Activated CD8-positive, alpha-beta T cell treated with anti-CD3 and anti-CD28 coated beads for 36 hours (primary cell): ENCODE results near the gene MEF2A. TPM values are rescaled to one million over a fixed set of nuclear protein-coding genes. Genes with fewer than 3 reads are reported as not detected.

ENCODE experiments used
- ATAC-seq: fragments of 200-7000 bp; cut with Tn5 transposase; one replicate; pipeline ENCODE4 v1.10.0; 2021; ENCODE audit warnings: mild to moderate bottlenecking, moderate library complexity
- CTCF ChIA-PET: fragments of 350-600 bp; sonication (Branson Sonifier 250); formaldehyde crosslinking; loops from one replicate; lab custom pipeline; 2021; ENCODE audit warnings: antibody characterized with exemption; lab: Charles Lee
- POLR2A ChIA-PET: fragments of 350-600 bp; sonication (Branson Sonifier 250); formaldehyde crosslinking; loops from one replicate; lab custom pipeline; 2021; ENCODE audit warnings: antibody characterized with exemption; lab: Charles Lee
- DNase-seq: peaks from one replicate; pipeline ENCODE4 v3.0.0-alpha.2; 2020
- H3K27ac Mint-ChIP-seq: one replicate; pipeline ENCODE4 v1.8.0; 2021; ENCODE audit warnings: mild to moderate bottlenecking, mixed read lengths
- H3K27me3 Mint-ChIP-seq: one replicate; pipeline ENCODE4 v1.8.0; 2021; ENCODE audit warnings: mixed read lengths
- H3K36me3 Mint-ChIP-seq: one replicate; pipeline ENCODE4 v1.8.0; 2021; ENCODE audit warnings: low read depth, mixed read lengths
- H3K4me1 Mint-ChIP-seq: one replicate; pipeline ENCODE4 v1.8.0; 2021; ENCODE audit warnings: low read depth, mixed read lengths
- H3K4me3 Mint-ChIP-seq: one replicate; pipeline ENCODE4 v1.8.0; 2021; ENCODE audit warnings: mild to moderate bottlenecking, moderate library complexity, mixed read lengths
- H3K9me3 Mint-ChIP-seq: one replicate; pipeline ENCODE4 v1.8.0; 2021; ENCODE audit warnings: mixed read lengths
- intact Hi-C: fragments of 100-400 bp; cut with micrococcal nuclease; formaldehyde crosslinking; loops from one replicate; pipeline ENCODE4 v1.10.0; 2022
- total RNA-seq, 2 experiments: library from RNA; stranded (reverse); gene quantifications; one replicate each; pipeline ENCODE4 v1.2.3, GENCODE V29; 2021
- TF ChIP-seq, protein P1 (sequence below): fragments of 200-600 bp; IDR thresholded peaks from one replicate; pipeline ENCODE4 v1.8.0; 2022; ENCODE audit warnings: antibody characterized with exemption, mild to moderate bottlenecking

Gene MEF2A
- total RNA-seq, 2 experiments from 2014 or later = 16.4 to 17.6 TPM

DNA sequence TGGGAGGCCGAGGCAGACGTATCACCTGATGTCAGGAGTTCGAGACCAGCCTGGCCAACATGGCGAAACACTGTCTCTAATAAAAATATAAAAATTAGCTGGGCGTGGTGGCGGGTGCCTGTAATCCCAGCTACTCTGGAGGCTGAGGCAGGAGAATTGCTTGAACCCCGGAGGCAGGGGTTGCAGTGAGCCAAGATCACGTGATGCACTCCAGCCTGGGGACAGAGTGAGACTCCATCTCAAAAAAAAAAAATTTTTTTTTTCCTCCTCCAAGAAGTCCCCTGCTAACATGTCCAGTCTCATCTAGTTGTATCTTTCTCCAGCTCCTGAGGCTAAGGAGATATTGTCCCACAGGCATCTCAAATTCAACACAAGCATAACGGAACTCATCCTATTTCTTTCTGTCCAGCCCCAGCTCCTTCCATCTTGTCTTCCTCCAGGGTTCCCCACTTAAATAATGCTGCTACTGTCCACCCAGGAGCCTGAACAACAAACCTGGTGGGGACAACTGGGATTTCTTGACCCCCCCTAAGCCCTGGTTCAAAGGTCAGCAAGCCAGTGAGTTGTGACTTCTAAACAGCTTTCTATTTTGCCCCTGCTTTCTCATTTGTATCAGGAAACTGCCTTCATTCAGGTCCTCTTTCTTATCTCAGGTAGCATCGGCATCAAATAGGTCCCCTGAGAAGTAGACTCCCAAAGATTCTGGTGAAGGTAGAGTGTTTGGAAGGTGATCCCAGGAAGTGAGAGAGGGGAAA is 4.1 kb upstream of the MEF2A start:
- DNase-seq (no peak), ATAC-seq (no peak)
- Mint-ChIP-seq H3K9me3 (no peaks in the 10 kb centered on the region), H3K4me1 (peaks cover 15% of the 10 kb centered on the region), H3K27ac (no peak overlapping the region), H3K4me3 (no peak overlapping the region), H3K36me3 (no peaks in the 10 kb centered on the region), H3K27me3 (peaks cover 1% of the 10 kb centered on the region)
- intact Hi-C loops = no loop called here
- TF ChIP-seq, protein P1, sequence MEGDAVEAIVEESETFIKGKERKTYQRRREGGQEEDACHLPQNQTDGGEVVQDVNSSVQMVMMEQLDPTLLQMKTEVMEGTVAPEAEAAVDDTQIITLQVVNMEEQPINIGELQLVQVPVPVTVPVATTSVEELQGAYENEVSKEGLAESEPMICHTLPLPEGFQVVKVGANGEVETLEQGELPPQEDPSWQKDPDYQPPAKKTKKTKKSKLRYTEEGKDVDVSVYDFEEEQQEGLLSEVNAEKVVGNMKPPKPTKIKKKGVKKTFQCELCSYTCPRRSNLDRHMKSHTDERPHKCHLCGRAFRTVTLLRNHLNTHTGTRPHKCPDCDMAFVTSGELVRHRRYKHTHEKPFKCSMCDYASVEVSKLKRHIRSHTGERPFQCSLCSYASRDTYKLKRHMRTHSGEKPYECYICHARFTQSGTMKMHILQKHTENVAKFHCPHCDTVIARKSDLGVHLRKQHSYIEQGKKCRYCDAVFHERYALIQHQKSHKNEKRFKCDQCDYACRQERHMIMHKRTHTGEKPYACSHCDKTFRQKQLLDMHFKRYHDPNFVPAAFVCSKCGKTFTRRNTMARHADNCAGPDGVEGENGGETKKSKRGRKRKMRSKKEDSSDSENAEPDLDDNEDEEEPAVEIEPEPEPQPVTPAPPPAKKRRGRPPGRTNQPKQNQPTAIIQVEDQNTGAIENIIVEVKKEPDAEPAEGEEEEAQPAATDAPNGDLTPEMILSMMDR = no peak
- CTCF ChIA-PET = interaction anchor here (1.2 to 1.5 kb wide), 2 partner anchors 16 to 143 kb away, joined by 3 read pairs; no protein-coding TSS in a partner anchor
- POLR2A ChIA-PET = interaction anchor here (0.8 kb wide), 1 partner anchor 11 kb away, joined by 3 read pairs; no protein-coding TSS in a partner anchor

DNA sequence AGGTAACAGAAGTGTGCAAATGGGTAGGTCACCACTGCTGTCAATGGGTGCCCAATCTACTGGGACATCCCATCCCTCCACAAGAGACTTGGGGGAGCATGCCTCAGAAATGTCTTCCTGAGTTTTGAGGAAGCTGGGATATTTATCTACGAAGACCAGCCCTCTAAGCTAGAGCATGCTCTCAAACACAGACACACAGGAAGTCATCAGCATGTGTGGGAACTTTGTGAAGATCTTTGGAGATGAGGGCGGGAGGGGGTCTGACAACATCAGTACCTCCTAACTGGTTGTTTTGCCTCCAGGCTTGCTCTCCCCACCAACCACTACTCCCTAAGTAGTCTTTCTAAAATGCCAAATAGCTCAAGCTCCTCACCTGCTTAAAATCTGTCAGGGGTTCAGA is 3.5 kb upstream of the MEF2A start:
- ATAC-seq = no peak
- CTCF ChIA-PET = interaction anchor here (1.2 to 1.5 kb wide), 3 partner anchors 15 to 214 kb away, joined by 3 read pairs; no protein-coding TSS in a partner anchor
- no peaks in the 10 kb centered on the region for H3K9me3 Mint-ChIP-seq

DNA sequence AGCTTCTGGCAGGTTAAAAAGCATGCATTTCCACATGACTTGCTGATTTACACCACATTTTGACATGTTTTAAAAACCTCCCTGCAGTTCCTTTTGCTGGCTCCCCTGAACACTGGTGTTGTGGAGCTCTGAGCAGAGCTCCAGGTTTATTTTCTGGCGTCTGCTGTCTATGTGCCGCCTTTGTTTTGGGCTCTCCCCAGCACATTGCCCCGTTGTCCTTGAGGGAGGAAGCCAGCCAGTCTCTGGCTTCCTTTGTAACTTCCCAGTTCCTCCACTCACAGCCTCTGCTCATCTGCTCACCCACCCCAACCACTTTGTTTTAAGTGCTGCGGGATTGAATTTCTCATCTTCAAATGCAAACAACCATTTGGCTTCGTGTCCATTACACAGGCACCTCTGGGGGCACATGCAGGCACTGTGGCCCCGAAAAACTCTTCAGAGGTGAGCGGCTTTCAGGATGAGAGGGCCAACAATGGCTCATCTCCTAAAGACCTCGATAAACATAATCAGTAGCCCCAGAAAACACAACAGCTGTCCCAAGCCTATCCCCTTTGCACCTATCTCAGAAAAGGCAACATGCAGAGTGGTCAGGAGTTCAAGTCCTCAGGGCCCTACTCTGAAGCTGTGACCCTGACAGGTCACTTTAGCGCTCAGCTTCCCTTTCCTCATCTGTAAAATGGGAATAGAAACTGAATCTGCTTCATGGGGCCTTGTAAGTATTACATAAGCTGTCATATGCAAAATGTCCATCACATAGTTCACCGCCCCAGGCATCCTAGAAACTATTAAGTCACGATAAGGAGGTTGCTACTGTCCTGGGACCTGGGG is 1.3 kb upstream of the MEF2A start:
- ChIA-PET POLR2A (interaction anchor here (0.9 to 1.4 kb wide), 5 partner anchors 15 to 169 kb away, joined by 3 to 4 read pairs (median 3); no protein-coding TSS in a partner anchor), CTCF (interaction anchor here (1.2 to 1.6 kb wide), 3 partner anchors 9 to 140 kb away, joined by 3 to 6 read pairs (median 3); no protein-coding TSS in a partner anchor)
- no peaks in the 10 kb centered on the region for H3K9me3 Mint-ChIP-seq
- ATAC-seq = no peak
- H3K27ac Mint-ChIP-seq = peak overlapping the region; percentile 55
- peaks cover 1% of the 10 kb centered on the region for H3K27me3 Mint-ChIP-seq
- TF ChIP-seq, protein P1 = no peak
- DNase-seq = peak; percentile 4
- peak overlapping the region; percentile 62 for H3K4me3 Mint-ChIP-seq
- H3K36me3 Mint-ChIP-seq = no peaks in the 10 kb centered on the region
- H3K4me1 Mint-ChIP-seq = peaks cover 27% of the 10 kb centered on the region
- intact Hi-C loops = loop anchor here (5.0 kb wide), 1 partner anchor 143 kb away; no protein-coding TSS in a partner anchor

More for the DNA sequence above, 3.5 kb upstream of the MEF2A start:
- intact Hi-C loops = no loop called here
- DNase-seq = no peak
- Mint-ChIP-seq H3K27ac (no peak overlapping the region), H3K4me1 (peaks cover 15% of the 10 kb centered on the region), H3K27me3 (peaks cover 1% of the 10 kb centered on the region), H3K4me3 (no peak overlapping the region), H3K36me3 (no peaks in the 10 kb centered on the region)
- TF ChIP-seq, protein P1 = no peak
- POLR2A ChIA-PET = no interaction called here

DNA sequence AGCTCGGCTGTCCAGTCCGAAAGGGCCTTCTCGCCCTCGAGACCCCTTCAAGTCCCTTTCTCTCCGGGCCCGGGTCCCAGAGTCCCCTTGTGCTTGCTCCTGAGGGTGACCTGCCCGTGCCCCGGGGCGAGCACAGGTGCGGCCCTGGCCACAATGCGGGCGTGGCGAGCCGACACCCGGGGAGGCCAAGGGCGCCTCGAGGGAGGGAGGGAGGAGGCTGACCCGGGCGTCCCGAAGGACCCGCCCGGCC is 810 bp upstream of the MEF2A start:
- Mint-ChIP-seq H3K36me3 (no peaks in the 10 kb centered on the region), H3K4me1 (peaks cover 27% of the 10 kb centered on the region), H3K27ac (peak overlapping the region; percentile 55), H3K4me3 (peak overlapping the region; percentile 62), H3K9me3 (no peaks in the 10 kb centered on the region), H3K27me3 (peaks cover 1% of the 10 kb centered on the region)
- ATAC-seq (no peak), DNase-seq (no peak)
- intact Hi-C loops = loop anchor here (5.0 kb wide), 1 partner anchor 142 kb away; no protein-coding TSS in a partner anchor
- ChIA-PET CTCF (interaction anchor here (1.3 kb wide), 1 partner anchor 139 kb away, joined by 6 read pairs; no protein-coding TSS in a partner anchor), POLR2A (interaction anchor here (0.9 to 1.8 kb wide), 6 partner anchors 13 to 169 kb away, joined by 3 to 7 read pairs (median 4); no protein-coding TSS in a partner anchor)
- TF ChIP-seq, protein P1 = no peak
